Measurements from ENCODE around the gene PTPN22. TPM values are rescaled to one million over a fixed set of nuclear protein-coding genes. Genes with fewer than 3 reads are reported as not detected.

Gene PTPN22
- total and polyA plus RNA-seq, 7 donors, result 0.71 to 4.4 (median 1.8) TPM

DNA sequence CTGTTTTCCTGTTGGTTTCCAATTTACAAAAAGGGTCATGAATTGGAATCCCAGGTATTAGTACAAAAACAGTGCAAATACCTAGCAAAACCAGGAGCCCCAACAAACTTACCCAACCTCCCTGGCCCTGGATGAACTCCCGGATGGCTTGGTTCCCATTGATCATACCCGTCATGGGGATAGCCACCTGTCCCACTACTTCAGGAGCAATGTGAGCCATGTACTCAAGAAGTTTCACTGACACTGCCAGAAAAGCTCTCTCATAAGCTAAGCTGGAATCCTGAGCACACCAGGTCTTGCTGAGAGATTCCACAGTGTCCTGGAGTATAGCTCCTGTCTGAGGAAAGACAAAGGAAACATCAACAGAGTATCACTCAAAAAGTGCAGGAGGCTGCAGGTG lies 10.1 kb upstream of the PTPN22 start:
- H3K36me3 ChIP-seq, result no peaks in the 10 kb centered on the region
- no peak overlapping the region for H3K27ac ChIP-seq
- H3K27me3 ChIP-seq, result no peaks in the 10 kb centered on the region
- 83 to 85% methylated on average over 2 of the region's 2 CpGs for WGBS, 2 donors
- H3K4me1 ChIP-seq, result no peaks in the 10 kb centered on the region
- no peaks in the 10 kb centered on the region for H3K9me3 ChIP-seq
- DNase-seq, result no peak
- TF ChIP-seq POLR2A (IDR thresholded peaks at IDR 0.05) (no peak), POLR2AphosphoS5 (IDR thresholded peaks at IDR 0.05) (no peak), EP300 (IDR thresholded peaks at IDR 0.05) (no peak)
- TF ChIP-seq, protein P1, sequence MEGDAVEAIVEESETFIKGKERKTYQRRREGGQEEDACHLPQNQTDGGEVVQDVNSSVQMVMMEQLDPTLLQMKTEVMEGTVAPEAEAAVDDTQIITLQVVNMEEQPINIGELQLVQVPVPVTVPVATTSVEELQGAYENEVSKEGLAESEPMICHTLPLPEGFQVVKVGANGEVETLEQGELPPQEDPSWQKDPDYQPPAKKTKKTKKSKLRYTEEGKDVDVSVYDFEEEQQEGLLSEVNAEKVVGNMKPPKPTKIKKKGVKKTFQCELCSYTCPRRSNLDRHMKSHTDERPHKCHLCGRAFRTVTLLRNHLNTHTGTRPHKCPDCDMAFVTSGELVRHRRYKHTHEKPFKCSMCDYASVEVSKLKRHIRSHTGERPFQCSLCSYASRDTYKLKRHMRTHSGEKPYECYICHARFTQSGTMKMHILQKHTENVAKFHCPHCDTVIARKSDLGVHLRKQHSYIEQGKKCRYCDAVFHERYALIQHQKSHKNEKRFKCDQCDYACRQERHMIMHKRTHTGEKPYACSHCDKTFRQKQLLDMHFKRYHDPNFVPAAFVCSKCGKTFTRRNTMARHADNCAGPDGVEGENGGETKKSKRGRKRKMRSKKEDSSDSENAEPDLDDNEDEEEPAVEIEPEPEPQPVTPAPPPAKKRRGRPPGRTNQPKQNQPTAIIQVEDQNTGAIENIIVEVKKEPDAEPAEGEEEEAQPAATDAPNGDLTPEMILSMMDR (IDR thresholded peaks at IDR 0.05), result no peak
- intact Hi-C loops (cut with DNase I), result no loop called here
- no peak overlapping the region for H3K4me3 ChIP-seq

DNA sequence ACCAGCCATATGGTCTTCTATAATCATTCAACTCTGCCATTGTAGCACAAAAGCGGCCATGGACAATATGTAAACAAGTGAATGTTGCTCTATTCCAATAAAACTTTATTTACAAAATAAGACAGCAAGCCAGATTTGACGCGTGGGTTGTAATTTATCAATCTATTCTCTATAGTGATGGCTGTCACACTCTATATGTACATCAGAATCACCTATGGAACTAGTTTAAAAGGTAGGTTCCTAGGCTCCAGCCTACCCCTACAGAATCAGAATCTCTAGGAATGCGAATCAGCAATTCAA lies 8.2 kb upstream of the PTPN22 start:
- TF ChIP-seq, protein P1 (IDR thresholded peaks at IDR 0.05), result no peak
- TF ChIP-seq EP300 (IDR thresholded peaks at IDR 0.05) (no peak), POLR2AphosphoS5 (IDR thresholded peaks at IDR 0.05) (no peak), POLR2A (IDR thresholded peaks at IDR 0.05) (no peak)
- H3K4me3 ChIP-seq, result no peak overlapping the region
- WGBS, 2 donors, result 84 to 85% methylated on average over 4 of the region's 4 CpGs
- no peaks in the 10 kb centered on the region for H3K4me1 ChIP-seq
- DNase-seq, result no peak
- no peak overlapping the region for H3K27ac ChIP-seq
- intact Hi-C loops (cut with DNase I), result no loop called here
- H3K27me3 ChIP-seq, result no peaks in the 10 kb centered on the region
- H3K36me3 ChIP-seq, result no peaks in the 10 kb centered on the region
- H3K9me3 ChIP-seq, result no peaks in the 10 kb centered on the region

DNA sequence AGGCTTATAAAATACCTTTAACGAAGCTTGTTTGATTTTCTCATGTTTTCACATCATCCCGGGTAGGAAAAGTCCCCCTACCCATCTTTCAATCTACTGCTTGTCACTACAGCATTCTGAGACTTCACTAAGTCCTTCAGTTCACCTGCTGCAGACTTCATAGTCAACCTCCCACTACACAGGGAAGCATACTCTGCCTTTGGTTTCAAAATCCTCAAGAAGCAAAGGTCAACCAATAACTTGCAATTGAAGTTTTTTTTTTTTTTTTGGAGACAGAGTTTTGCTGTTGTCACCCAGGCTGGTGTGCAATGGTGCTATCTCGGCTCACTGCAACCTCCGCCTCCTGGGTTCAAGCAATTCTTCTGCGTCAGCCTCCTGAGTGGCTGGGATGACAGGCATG lies 4.7 kb upstream of the PTPN22 start:
- Histone ChIP-seq H3K27ac (no peak overlapping the region), H3K9me3 (no peaks in the 10 kb centered on the region), H3K27me3 (no peaks in the 10 kb centered on the region), H3K4me3 (no peak overlapping the region), H3K4me1 (no peaks in the 10 kb centered on the region), H3K36me3 (no peaks in the 10 kb centered on the region)
- 50 to 81% methylated on average over 5 of the region's 5 CpGs for WGBS, 2 donors
- TF ChIP-seq EP300 (IDR thresholded peaks at IDR 0.05), result no peak
- TF ChIP-seq POLR2A (IDR thresholded peaks at IDR 0.05), result no peak
- TF ChIP-seq, protein P1 (IDR thresholded peaks at IDR 0.05), result no peak
- TF ChIP-seq POLR2AphosphoS5 (IDR thresholded peaks at IDR 0.05), result no peak
- intact Hi-C loops (cut with DNase I), result no loop called here
- DNase-seq, result no peak

DNA sequence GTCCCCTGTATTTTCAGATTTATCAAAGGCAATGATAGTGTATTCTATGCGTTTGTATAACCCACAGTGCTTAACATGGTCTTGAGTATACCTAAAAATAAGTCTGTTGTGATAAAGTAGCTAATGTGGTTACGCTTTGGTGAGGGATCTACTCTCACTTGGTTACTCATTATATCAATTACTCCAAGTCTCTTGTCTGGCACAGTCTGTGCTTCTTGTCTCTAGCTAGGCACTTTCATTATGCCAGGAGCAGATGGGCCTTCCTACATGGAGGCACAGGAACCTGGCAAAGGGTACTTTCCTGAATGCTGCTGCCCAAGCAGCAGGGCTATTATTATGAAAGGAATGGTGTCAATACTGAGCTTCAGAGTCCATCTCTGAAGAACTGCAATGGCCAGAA lies 4.2 kb upstream of the PTPN22 start:
- Histone ChIP-seq H3K4me3 (no peak overlapping the region), H3K36me3 (no peaks in the 10 kb centered on the region), H3K27ac (no peak overlapping the region), H3K27me3 (no peaks in the 10 kb centered on the region), H3K9me3 (no peaks in the 10 kb centered on the region), H3K4me1 (no peaks in the 10 kb centered on the region)
- intact Hi-C loops (cut with DNase I), result no loop called here
- TF ChIP-seq POLR2AphosphoS5 (IDR thresholded peaks at IDR 0.05), result no peak
- no peak for TF ChIP-seq POLR2A (IDR thresholded peaks at IDR 0.05)
- TF ChIP-seq EP300 (IDR thresholded peaks at IDR 0.05), result no peak
- TF ChIP-seq, protein P1 (IDR thresholded peaks at IDR 0.05), result no peak
- 65 to 74% methylated on average over 2 of the region's 2 CpGs for WGBS, 2 donors
- no peak for DNase-seq

DNA sequence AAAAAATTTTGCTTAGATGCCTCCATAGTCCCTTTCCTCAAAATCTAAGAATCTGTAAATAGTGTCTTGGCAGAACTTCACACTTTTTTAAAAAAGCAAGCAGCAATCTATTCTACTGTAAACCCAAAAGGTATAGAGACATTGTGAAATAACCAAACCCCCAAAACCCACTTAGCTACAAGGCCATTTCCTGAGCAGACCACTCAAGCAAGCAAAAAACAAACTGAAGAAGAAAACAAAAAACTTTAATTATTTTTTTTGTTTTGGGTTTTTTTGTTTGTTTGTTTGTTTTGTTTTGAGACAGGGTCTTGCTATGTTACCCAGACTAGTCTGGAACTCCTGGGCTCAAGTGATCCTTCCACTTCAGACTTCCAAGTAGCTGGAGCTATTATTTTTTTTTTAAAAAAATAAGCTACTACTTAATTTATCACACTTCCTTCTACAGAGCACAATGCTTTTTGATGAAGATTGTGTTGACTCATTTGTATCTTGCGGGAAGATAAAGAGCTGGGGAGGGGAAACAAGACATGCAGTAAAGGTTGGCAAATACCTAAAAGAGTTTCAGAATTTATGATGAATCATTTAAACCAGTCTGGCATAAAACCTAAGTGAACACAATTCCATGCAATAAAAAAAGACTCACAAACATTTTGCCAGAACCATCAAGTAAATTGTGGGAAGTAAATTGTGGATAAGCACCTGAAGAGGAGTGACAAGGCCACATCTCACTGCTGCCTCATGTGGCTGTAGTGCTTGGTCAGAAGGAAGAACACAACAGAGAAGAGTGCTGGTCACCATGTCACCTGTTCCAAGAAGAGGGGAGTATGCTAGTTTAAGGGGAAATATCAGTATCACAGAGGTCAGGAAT lies 2.7 kb upstream of the PTPN22 start:
- H3K4me1 ChIP-seq, result no peaks in the 10 kb centered on the region
- no peak overlapping the region for H3K4me3 ChIP-seq
- no peak for DNase-seq
- no peak for TF ChIP-seq POLR2AphosphoS5 (IDR thresholded peaks at IDR 0.05)
- TF ChIP-seq EP300 (IDR thresholded peaks at IDR 0.05), result no peak
- TF ChIP-seq, protein P1 (IDR thresholded peaks at IDR 0.05), result no peak
- TF ChIP-seq POLR2A (IDR thresholded peaks at IDR 0.05), result no peak
- WGBS, 2 donors, result 15 to 39% methylated on average over 1 of the region's 1 CpG
- no peak overlapping the region for H3K27ac ChIP-seq
- H3K36me3 ChIP-seq, result no peaks in the 10 kb centered on the region
- intact Hi-C loops (cut with DNase I), result no loop called here
- H3K9me3 ChIP-seq, result no peaks in the 10 kb centered on the region
- no peaks in the 10 kb centered on the region for H3K27me3 ChIP-seq

Measured in sigmoid colon (tissue), 7 donors.